ENCODE results near the gene SLC26A2. TPM values are rescaled to one million over a fixed set of nuclear protein-coding genes. Genes with fewer than 3 reads are reported as not detected.
A peak's percentile ranks its signal among the peaks of the same experiment; 100 is the strongest.

SLC26A2 gene
- total RNA-seq, 2 donors from 2014 or later: 19.4 to 31.0 TPM

DNA sequence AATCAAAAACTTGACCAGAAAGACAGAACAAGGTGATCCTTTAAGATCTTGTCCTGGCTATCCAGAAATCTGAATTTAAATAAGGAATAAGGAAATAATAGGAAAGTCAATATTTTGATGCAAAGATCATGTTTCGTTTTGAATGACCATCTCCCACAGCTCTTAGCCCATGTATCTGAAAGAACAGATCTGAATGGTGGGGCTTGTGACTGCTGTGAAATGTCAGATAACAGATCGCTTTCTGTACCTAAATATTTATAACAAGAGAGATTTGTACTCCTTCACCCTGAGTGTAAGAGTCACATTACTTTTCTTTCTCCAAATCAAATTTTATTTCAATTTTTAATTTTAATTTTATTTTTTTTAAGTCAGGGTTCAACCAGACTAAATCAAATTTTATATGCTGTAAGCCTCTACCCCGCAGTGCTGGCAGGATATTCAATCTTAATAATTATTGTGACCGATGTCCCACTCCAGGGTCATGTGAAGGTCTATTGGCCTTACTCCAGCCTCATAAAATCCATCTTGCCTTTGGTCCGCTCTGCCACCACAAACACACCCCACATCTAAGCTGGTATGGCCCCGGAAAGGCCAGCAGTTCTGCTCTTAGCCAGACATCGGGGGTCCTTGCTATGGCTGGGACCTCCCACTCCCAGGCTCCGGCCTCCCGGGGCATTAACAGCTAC, 7.0 kb upstream of the SLC26A2 start:
- Histone ChIP-seq H3K36me3 (no peaks in the 10 kb centered on the region), H3K27me3 (replicated peaks; ENCODE audit: insufficient read depth) (no peaks in the 10 kb centered on the region), H3K4me3 (no peak overlapping the region), H3K27ac (no peak overlapping the region), H3K9me3 (no peaks in the 10 kb centered on the region), H3K4me1 (replicated peaks) (no peaks in the 10 kb centered on the region)
- no peak for DNase-seq (ENCODE audit: low spot score)
- TF ChIP-seq POLR2AphosphoS5 (IDR thresholded peaks at IDR 0.05) (no peak), POLR2A (IDR thresholded peaks at IDR 0.05) (no peak)
- TF ChIP-seq, protein P1, sequence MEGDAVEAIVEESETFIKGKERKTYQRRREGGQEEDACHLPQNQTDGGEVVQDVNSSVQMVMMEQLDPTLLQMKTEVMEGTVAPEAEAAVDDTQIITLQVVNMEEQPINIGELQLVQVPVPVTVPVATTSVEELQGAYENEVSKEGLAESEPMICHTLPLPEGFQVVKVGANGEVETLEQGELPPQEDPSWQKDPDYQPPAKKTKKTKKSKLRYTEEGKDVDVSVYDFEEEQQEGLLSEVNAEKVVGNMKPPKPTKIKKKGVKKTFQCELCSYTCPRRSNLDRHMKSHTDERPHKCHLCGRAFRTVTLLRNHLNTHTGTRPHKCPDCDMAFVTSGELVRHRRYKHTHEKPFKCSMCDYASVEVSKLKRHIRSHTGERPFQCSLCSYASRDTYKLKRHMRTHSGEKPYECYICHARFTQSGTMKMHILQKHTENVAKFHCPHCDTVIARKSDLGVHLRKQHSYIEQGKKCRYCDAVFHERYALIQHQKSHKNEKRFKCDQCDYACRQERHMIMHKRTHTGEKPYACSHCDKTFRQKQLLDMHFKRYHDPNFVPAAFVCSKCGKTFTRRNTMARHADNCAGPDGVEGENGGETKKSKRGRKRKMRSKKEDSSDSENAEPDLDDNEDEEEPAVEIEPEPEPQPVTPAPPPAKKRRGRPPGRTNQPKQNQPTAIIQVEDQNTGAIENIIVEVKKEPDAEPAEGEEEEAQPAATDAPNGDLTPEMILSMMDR (IDR thresholded peaks at IDR 0.05): no peak
- WGBS: 42% methylated on average over 9 of the region's 9 CpGs
- intact Hi-C loops (cut with DNase I): no loop called here

GRCh38 chr5:149954798-149955197, 5.8 kb upstream of the SLC26A2 start:
- TF ChIP-seq POLR2A (IDR thresholded peaks at IDR 0.05) (no peak), POLR2AphosphoS5 (IDR thresholded peaks at IDR 0.05) (no peak)
- TF ChIP-seq, protein P1 (IDR thresholded peaks at IDR 0.05): no peak
- Histone ChIP-seq H3K27ac (no peak overlapping the region), H3K4me1 (replicated peaks) (no peaks in the 10 kb centered on the region), H3K36me3 (no peaks in the 10 kb centered on the region), H3K27me3 (replicated peaks; ENCODE audit: insufficient read depth) (no peaks in the 10 kb centered on the region), H3K9me3 (no peaks in the 10 kb centered on the region), H3K4me3 (no peak overlapping the region)
- 82% methylated on average over 6 of the region's 6 CpGs for WGBS
- intact Hi-C loops (cut with DNase I): no loop called here
- DNase-seq (ENCODE audit: low spot score): no peak

DNA sequence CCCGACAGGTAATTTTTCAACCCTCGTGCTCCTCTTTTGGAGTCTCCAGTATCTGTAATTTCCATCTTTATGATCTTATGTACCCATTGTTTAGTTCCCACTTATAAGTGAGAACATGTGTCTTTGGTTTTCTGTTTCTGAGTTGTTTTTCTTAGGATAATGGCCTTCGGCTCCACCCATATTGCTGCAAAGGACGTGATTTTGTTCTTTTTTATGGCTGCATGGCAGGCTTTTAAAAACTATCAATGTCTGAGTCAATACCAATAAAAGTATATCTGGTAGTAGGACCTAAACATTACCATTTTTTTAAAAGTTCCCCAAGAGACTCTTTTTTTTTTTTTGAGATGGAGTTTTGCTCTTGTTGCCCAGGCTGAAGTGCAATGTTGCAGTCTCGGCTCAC, 3.9 kb upstream of the SLC26A2 start:
- H3K4me1 ChIP-seq (replicated peaks): no peaks in the 10 kb centered on the region
- H3K36me3 ChIP-seq: no peaks in the 10 kb centered on the region
- intact Hi-C loops (cut with DNase I): no loop called here
- H3K9me3 ChIP-seq: no peaks in the 10 kb centered on the region
- no peaks in the 10 kb centered on the region for H3K27me3 ChIP-seq (replicated peaks; ENCODE audit: insufficient read depth)
- TF ChIP-seq POLR2A (IDR thresholded peaks at IDR 0.05) (no peak), POLR2AphosphoS5 (IDR thresholded peaks at IDR 0.05) (peak; percentile 53)
- WGBS: 37% methylated on average over 5 of the region's 5 CpGs
- no peak for DNase-seq (ENCODE audit: low spot score)
- no peak overlapping the region for H3K4me3 ChIP-seq
- no peak overlapping the region for H3K27ac ChIP-seq

DNA sequence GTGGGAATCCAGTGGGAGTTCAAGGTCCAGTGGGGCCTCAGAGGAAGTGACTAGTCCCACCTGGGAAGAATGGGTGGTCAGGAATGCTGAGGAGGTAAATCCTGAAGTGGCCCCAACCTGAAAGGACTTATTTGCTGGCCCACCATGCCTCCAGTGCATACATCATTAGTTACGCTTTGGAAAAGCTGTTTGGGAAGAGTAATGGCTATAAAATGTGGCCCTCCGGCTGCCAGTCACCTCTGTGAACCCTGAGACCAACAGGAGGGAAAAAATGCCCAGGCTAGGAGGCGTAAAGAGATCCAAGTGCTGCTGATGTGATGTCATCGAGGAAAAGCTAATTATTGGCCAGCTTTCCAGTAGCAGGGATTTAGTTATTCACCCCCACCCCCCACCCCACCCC, 2.7 kb upstream of the SLC26A2 start:
- 81% methylated on average over 4 of the region's 4 CpGs for WGBS
- Histone ChIP-seq H3K36me3 (no peaks in the 10 kb centered on the region), H3K27me3 (replicated peaks; ENCODE audit: insufficient read depth) (no peaks in the 10 kb centered on the region), H3K27ac (no peak overlapping the region), H3K9me3 (no peaks in the 10 kb centered on the region), H3K4me3 (no peak overlapping the region), H3K4me1 (replicated peaks) (no peaks in the 10 kb centered on the region)
- intact Hi-C loops (cut with DNase I): no loop called here
- DNase-seq (ENCODE audit: low spot score): no peak
- TF ChIP-seq, protein P1 (IDR thresholded peaks at IDR 0.05): no peak
- TF ChIP-seq POLR2AphosphoS5 (IDR thresholded peaks at IDR 0.05) (no peak), POLR2A (IDR thresholded peaks at IDR 0.05) (no peak)

DNA sequence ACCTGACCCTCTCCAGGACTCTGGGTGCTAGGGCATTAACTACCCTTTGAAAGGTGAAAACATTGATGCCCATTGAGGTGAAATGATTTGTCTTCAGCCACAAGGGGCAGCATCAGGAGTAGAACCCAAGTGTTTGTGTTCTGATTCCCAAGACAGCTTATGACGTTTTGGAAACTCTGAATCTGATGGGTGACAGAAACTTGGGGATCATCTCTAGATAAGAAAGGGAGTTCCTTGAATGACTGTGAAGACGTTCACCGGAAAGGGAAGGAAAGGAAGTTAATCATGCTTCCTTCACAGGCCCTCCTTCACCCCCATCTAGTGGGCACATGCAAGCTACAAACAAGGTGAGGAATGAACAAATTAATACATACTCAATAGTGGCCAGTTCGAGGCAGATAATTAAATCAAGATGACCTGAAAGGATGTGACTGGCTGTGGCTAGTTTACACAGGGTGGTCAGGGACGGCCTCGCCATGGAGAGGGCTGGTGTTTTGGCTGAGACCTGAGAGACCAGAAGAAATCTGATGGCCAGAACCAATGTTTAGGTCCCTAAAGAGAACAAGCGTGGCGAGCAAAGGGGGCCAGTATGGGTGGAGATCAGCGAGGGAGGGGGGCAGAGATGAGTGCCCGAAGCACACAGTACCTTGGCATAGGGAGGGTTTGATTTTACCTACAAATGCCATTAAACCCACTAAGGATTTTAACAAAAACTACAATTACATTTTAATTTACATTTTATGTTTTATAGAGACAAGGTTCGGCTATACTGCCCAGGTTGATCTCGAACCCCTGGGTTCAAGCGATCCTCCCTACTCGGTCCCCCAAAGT, 937 bp upstream of the SLC26A2 start:
- DNase-seq (ENCODE audit: low spot score): no peak
- intact Hi-C loops (cut with DNase I): loop anchor here (2.0 to 5.0 kb wide), 4 partner anchors 107 to 322 kb away; no protein-coding TSS in a partner anchor
- Histone ChIP-seq H3K9me3 (no peaks in the 10 kb centered on the region), H3K27me3 (replicated peaks; ENCODE audit: insufficient read depth) (no peaks in the 10 kb centered on the region), H3K4me3 (peak overlapping the region; percentile 77), H3K36me3 (no peaks in the 10 kb centered on the region), H3K27ac (peak overlapping the region; percentile 87 to 92), H3K4me1 (replicated peaks) (no peaks in the 10 kb centered on the region)
- TF ChIP-seq POLR2AphosphoS5 (IDR thresholded peaks at IDR 0.05) (peak; percentile 26), POLR2A (IDR thresholded peaks at IDR 0.05) (no peak)
- TF ChIP-seq, protein P1 (IDR thresholded peaks at IDR 0.05): peak in 2 of 4 experiments; percentile 52 to 56
- 44% methylated on average over 14 of the region's 14 CpGs for whole genome bisulfite sequencing
